Liver (tissue), 9 donors: Measurements from ENCODE around the gene CNTN2. TPM values are rescaled to one million over a fixed set of nuclear protein-coding genes. Genes with fewer than 3 reads are reported as not detected.

Experiments used
- DNase-seq: peaks from one replicate; pipeline ENCODE4 v3.0.0-alpha.2; 2017; ENCODE audit warnings: low spot score
- H3K27ac ChIP-seq, 2 donors: one replicate each; pipeline ENCODE4 v1.7.0; 2013; ENCODE audit warnings: inconsistent platforms in 2 of 2, low read length in 2 of 2, control low read depth in 1 of 2, low read depth in 1 of 2, mild to moderate bottlenecking in 1 of 2
- H3K27me3 ChIP-seq, 4 donors: one replicate each; pipeline versions ENCODE4 v1.6.1 to v1.7.0; 2013; ENCODE audit warnings: low read length in 3 of 4, inconsistent platforms in 1 of 4, mild to moderate bottlenecking in 1 of 4, moderate library complexity in 1 of 4; ENCODE audit not compliant: control insufficient read depth in 4 of 4, insufficient read depth in 4 of 4
- H3K36me3 ChIP-seq, 4 donors: one replicate each; pipeline versions ENCODE4 v1.6.1 to v1.7.0; 2013; ENCODE audit warnings: low read length in 3 of 4, mild to moderate bottlenecking in 3 of 4, low read depth in 1 of 4, moderate library complexity in 1 of 4; ENCODE audit not compliant: control insufficient read depth in 4 of 4, insufficient read depth in 3 of 4
- H3K4me1 ChIP-seq, 4 donors: one replicate each; pipeline versions ENCODE4 v1.6.1 to v1.7.0; 2013; ENCODE audit warnings: low read length in 3 of 4, mild to moderate bottlenecking in 3 of 4, moderate library complexity in 1 of 4; ENCODE audit not compliant: control insufficient read depth in 4 of 4, insufficient read depth in 4 of 4
- H3K4me3 ChIP-seq, 3 donors: one replicate each; pipeline versions ENCODE4 v1.6.1 to v1.7.0; 2013; ENCODE audit warnings: low read length in 3 of 3, control low read depth in 1 of 3, low read depth in 1 of 3, mild to moderate bottlenecking in 1 of 3
- H3K9ac ChIP-seq, 2 donors: one replicate each; pipeline ENCODE4 v1.7.0; 2013; ENCODE audit warnings: low read length in 2 of 2, mild to moderate bottlenecking in 2 of 2, moderate library complexity in 2 of 2, control low read depth in 1 of 2, low read depth in 1 of 2
- H3K9me3 ChIP-seq, 4 donors: one replicate each; pipeline versions ENCODE4 v1.6.1 to v1.7.0; 2013; ENCODE audit warnings: low read length in 3 of 4; ENCODE audit not compliant: control insufficient read depth in 4 of 4
- EGR1 ChIP-seq, 2 donors: IDR thresholded peaks; 2 replicates each; pipeline ENCODE4 v1.6.1; 2016 to 2018; ENCODE audit warnings: antibody characterized with exemption in 2 of 2, low read depth in 2 of 2
- FOXA1 ChIP-seq: IDR thresholded peaks from 2 replicates; pipeline ENCODE4 v1.6.1; 2016; ENCODE audit warnings: antibody characterized with exemption
- FOXA2 ChIP-seq: IDR thresholded peaks from 2 replicates; pipeline ENCODE4 v1.6.1; 2016; ENCODE audit warnings: antibody characterized with exemption
- GABPA ChIP-seq, 2 donors: IDR thresholded peaks in 1 of 2; conservative IDR thresholded peaks in 1 of 2; 2 replicates each; pipeline ENCODE4 v1.6.1; 2016; ENCODE audit warnings: antibody characterized with exemption in 2 of 2, mild to moderate bottlenecking in 1 of 2, moderate library complexity in 1 of 2
- HNF4A ChIP-seq, 2 donors: conservative IDR thresholded peaks; 2 replicates each; pipeline ENCODE4 v1.6.1; 2016; ENCODE audit warnings: antibody characterized with exemption in 2 of 2, mild to moderate bottlenecking in 2 of 2
- HNF4G ChIP-seq: IDR thresholded peaks from 2 replicates; pipeline ENCODE4 v1.6.1; 2016; ENCODE audit warnings: antibody characterized with exemption
- JUND ChIP-seq, 2 donors: IDR thresholded peaks; 2 replicates each; pipeline ENCODE4 v1.6.1; 2016; ENCODE audit warnings: antibody characterized with exemption in 2 of 2
- NR2F2 ChIP-seq: IDR thresholded peaks from 2 replicates; pipeline ENCODE4 v1.6.1; 2016; ENCODE audit warnings: antibody characterized with exemption
- RAD21 ChIP-seq, 2 donors: IDR thresholded peaks; 2 replicates each; pipeline ENCODE4 v1.6.1; 2016; ENCODE audit warnings: antibody characterized with exemption in 2 of 2, mild to moderate bottlenecking in 2 of 2
- SP1 ChIP-seq: IDR thresholded peaks from 2 replicates; pipeline ENCODE4 v1.6.1; 2018; ENCODE audit warnings: antibody characterized with exemption, mild to moderate bottlenecking
- YY1 ChIP-seq: IDR thresholded peaks from 2 replicates; pipeline ENCODE4 v1.6.1; 2016; ENCODE audit warnings: antibody characterized with exemption, mild to moderate bottlenecking
- WGBS: extraction: QIAGEN DNeasy Blood & Tissue Kit; methylation state at CpG from one replicate; pipeline ENCODE4 v1.1.7; 2013; 5-methylcytosine and 5-hydroxymethylcytosine counted together
- polyA plus RNA-seq, 2 donors: library from polyadenylated mRNA; stranded (reverse) in 1 of 2; unstranded in 1 of 2; fragments of 200-250 nt in 1 of 2; fragments of >200 nt in 1 of 2; fragmentation: Nextera tagmentation in 1 of 2; extraction: Ambion mirVana in 1 of 2; gene quantifications; one replicate each; pipeline versions ENCODE4 v1.2.1 to v1.2.3, GENCODE V29; 2013 to 2015
- total RNA-seq, 2 donors: library from RNA; depleted of rRNA; stranded (reverse); fragments of >200 nt; gene quantifications; one replicate each; pipeline ENCODE4 v1.2.3, GENCODE V29; 2014
- TF ChIP-seq, protein P1 (sequence below): IDR thresholded peaks from 2 replicates; pipeline ENCODE4 v1.6.1; 2016; ENCODE audit warnings: antibody characterized with exemption, mild to moderate bottlenecking
- TF ChIP-seq, protein P2 (sequence below): IDR thresholded peaks from 2 replicates; pipeline ENCODE4 v1.6.1; 2016; ENCODE audit warnings: antibody characterized with exemption
- TF ChIP-seq, protein P3 (sequence below): IDR thresholded peaks from 2 replicates; pipeline ENCODE4 v1.6.1; 2016; ENCODE audit warnings: antibody characterized with exemption
- TF ChIP-seq, protein P4 (sequence below): fragments of 150-350 bp; IDR thresholded peaks from 2 replicates; pipeline ENCODE4 v1.5.1; 2017; ENCODE audit warnings: improper control_type of control experiment, low read depth, low read length; ENCODE audit not compliant: missing input control
- TF ChIP-seq, protein P5 (sequence below): IDR thresholded peaks from 2 replicates; pipeline ENCODE4 v1.6.1; 2016; ENCODE audit warnings: antibody characterized with exemption
- donor health status: healthy.
- donor health status: healthy.
- donor health status: healthy.
- donor health status: healthy.
- donor health status: healthy.

The CNTN2 gene
- total and polyA plus RNA-seq, 4 donors, result 0.05 to 0.25 (median 0.17) TPM

DNA sequence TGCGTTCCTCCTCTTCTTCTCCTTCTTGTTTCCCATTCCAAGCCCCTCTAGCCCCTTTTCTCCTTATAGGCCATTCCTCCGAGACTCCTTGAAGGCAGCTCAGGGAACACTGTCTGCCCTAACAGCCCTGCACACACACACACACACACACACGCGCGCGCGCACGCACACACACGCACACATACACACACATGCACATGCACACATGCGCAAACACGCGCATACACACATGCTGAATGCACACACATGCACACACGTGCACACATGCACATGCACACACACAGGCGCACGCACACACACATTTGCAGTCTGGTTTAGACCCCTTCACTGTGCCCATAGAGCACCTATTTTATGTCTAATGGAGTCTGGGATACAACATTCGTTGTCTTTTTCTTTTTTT is 17.8 kb upstream of the CNTN2 start (continued):
- TF ChIP-seq, protein P1, sequence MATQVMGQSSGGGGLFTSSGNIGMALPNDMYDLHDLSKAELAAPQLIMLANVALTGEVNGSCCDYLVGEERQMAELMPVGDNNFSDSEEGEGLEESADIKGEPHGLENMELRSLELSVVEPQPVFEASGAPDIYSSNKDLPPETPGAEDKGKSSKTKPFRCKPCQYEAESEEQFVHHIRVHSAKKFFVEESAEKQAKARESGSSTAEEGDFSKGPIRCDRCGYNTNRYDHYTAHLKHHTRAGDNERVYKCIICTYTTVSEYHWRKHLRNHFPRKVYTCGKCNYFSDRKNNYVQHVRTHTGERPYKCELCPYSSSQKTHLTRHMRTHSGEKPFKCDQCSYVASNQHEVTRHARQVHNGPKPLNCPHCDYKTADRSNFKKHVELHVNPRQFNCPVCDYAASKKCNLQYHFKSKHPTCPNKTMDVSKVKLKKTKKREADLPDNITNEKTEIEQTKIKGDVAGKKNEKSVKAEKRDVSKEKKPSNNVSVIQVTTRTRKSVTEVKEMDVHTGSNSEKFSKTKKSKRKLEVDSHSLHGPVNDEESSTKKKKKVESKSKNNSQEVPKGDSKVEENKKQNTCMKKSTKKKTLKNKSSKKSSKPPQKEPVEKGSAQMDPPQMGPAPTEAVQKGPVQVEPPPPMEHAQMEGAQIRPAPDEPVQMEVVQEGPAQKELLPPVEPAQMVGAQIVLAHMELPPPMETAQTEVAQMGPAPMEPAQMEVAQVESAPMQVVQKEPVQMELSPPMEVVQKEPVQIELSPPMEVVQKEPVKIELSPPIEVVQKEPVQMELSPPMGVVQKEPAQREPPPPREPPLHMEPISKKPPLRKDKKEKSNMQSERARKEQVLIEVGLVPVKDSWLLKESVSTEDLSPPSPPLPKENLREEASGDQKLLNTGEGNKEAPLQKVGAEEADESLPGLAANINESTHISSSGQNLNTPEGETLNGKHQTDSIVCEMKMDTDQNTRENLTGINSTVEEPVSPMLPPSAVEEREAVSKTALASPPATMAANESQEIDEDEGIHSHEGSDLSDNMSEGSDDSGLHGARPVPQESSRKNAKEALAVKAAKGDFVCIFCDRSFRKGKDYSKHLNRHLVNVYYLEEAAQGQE, result no peak

DNA sequence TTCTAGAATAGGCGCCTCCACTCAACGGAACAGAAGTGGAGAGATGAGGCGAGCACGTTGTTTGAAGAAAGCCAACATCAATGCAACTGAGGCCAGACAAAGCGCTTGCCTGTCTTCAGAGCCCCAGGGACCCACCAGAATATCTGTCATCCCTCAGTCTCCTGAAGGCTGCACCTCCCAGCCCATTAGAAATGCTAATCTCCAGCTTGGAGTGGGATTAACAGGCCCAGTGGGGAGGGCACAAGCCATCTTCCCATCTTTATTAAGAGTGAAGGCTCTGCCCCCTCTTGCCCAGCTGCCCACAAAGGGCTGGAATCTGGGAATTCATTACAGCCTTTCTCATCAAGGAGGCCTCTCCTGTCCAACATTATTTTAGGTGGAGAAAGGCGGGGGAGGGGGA is 16.8 kb upstream of the CNTN2 start:
- Histone ChIP-seq H3K4me1 (no peaks in the 10 kb centered on the region), H3K9me3 (no peaks in the 10 kb centered on the region), H3K27ac (no peak overlapping the region), H3K36me3 (no peaks in the 10 kb centered on the region), H3K27me3 (no peaks in the 10 kb centered on the region), H3K4me3 (no peak overlapping the region), H3K9ac (no peak overlapping the region)
- WGBS, result 89% methylated on average over 6 of the region's 6 CpGs
- TF ChIP-seq HNF4A (conservative IDR thresholded peaks at IDR 0.05) (no peak), FOXA1 (no peak), NR2F2 (no peak), RAD21 (IDR thresholded peaks at IDR 0.05) (no peak), GABPA (IDR thresholded peaks at IDR 0.05 in 1 of 2, conservative IDR thresholded peaks at IDR 0.05 in 1 of 2) (no peak), YY1 (no peak), EGR1 (IDR thresholded peaks at IDR 0.05; ENCODE audit: low read depth in 2 of 2) (no peak)
- TF ChIP-seq, protein P1, result no peak
- TF ChIP-seq, protein P2, sequence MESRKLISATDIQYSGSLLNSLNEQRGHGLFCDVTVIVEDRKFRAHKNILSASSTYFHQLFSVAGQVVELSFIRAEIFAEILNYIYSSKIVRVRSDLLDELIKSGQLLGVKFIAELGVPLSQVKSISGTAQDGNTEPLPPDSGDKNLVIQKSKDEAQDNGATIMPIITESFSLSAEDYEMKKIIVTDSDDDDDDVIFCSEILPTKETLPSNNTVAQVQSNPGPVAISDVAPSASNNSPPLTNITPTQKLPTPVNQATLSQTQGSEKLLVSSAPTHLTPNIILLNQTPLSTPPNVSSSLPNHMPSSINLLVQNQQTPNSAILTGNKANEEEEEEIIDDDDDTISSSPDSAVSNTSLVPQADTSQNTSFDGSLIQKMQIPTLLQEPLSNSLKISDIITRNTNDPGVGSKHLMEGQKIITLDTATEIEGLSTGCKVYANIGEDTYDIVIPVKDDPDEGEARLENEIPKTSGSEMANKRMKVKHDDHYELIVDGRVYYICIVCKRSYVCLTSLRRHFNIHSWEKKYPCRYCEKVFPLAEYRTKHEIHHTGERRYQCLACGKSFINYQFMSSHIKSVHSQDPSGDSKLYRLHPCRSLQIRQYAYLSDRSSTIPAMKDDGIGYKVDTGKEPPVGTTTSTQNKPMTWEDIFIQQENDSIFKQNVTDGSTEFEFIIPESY, result no peak
- TF ChIP-seq, protein P3, sequence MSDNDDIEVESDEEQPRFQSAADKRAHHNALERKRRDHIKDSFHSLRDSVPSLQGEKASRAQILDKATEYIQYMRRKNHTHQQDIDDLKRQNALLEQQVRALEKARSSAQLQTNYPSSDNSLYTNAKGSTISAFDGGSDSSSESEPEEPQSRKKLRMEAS, result no peak
- DNase-seq, result no peak

DNA sequence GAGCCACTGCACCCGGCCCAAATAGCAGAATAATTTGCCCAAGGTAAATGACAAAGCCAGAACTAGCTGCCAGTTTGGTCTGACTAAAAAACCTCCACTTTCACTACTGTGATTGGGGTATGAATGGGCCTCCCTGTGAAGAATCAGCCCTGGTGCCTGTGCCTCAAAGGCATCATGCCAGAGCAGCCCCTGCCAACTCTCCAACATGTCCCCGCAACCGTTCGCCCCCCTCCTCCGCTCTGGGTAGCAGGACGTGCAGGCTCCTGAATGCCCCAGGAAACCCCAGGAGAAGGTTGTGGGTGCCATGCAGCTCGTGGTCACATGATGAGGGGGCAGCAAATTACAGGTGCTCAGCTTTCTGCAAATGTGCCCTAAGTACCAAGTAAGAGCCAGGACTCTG is 14.6 kb upstream of the CNTN2 start:
- H3K27ac ChIP-seq, result no peak overlapping the region
- H3K27me3 ChIP-seq, result no peaks in the 10 kb centered on the region
- H3K36me3 ChIP-seq, result no peaks in the 10 kb centered on the region
- 84% methylated on average over 7 of the region's 7 CpGs for WGBS
- no peak overlapping the region for H3K9ac ChIP-seq
- H3K4me3 ChIP-seq, result no peak overlapping the region
- no peak for DNase-seq
- no peaks in the 10 kb centered on the region for H3K4me1 ChIP-seq
- H3K9me3 ChIP-seq, result no peaks in the 10 kb centered on the region
- TF ChIP-seq, protein P4, sequence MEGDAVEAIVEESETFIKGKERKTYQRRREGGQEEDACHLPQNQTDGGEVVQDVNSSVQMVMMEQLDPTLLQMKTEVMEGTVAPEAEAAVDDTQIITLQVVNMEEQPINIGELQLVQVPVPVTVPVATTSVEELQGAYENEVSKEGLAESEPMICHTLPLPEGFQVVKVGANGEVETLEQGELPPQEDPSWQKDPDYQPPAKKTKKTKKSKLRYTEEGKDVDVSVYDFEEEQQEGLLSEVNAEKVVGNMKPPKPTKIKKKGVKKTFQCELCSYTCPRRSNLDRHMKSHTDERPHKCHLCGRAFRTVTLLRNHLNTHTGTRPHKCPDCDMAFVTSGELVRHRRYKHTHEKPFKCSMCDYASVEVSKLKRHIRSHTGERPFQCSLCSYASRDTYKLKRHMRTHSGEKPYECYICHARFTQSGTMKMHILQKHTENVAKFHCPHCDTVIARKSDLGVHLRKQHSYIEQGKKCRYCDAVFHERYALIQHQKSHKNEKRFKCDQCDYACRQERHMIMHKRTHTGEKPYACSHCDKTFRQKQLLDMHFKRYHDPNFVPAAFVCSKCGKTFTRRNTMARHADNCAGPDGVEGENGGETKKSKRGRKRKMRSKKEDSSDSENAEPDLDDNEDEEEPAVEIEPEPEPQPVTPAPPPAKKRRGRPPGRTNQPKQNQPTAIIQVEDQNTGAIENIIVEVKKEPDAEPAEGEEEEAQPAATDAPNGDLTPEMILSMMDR, result no peak
- TF ChIP-seq SP1, result no peak
- TF ChIP-seq HNF4G, result no peak
- TF ChIP-seq HNF4A (conservative IDR thresholded peaks at IDR 0.05), result no peak
- TF ChIP-seq, protein P2, result no peak
- no peak for TF ChIP-seq GABPA (IDR thresholded peaks at IDR 0.05 in 1 of 2, conservative IDR thresholded peaks at IDR 0.05 in 1 of 2)
- TF ChIP-seq JUND (IDR thresholded peaks at IDR 0.05), result no peak
- TF ChIP-seq, protein P5, sequence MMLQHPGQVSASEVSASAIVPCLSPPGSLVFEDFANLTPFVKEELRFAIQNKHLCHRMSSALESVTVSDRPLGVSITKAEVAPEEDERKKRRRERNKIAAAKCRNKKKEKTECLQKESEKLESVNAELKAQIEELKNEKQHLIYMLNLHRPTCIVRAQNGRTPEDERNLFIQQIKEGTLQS, result no peak
- no peak for TF ChIP-seq FOXA1
- TF ChIP-seq, protein P3, result no peak
- TF ChIP-seq FOXA2, result no peak
